H1 (cell line): ENCODE data around the gene CMKLR1. TPM values are rescaled to one million over a fixed set of nuclear protein-coding genes. Genes with fewer than 3 reads are reported as not detected.

Experiments used
- CTCF ChIA-PET: fragments of 300-600 bp; sonication (Branson Sonifier 250); formaldehyde crosslinking; loops from one replicate; lab custom pipeline; 2021; ENCODE audit not compliant: partially characterized antibody; lab: Charles Lee
- POLR2A ChIA-PET: fragments of 300-600 bp; sonication (Branson Sonifier 250); formaldehyde crosslinking; loops from one replicate; lab custom pipeline; 2021; ENCODE audit warnings: inconsistent platforms; ENCODE audit not compliant: partially characterized antibody; lab: Charles Lee
- DNase-seq, 2 experiments: peaks; one replicate each; pipeline versions ENCODE4 v3.0.0 to v3.0.0-alpha.2; 2010 to 2022; ENCODE audit warnings: low spot score in 2 of 2, low read depth in 1 of 2, mixed read lengths in 1 of 2
- FAIRE-seq: peaks from 2 replicates; lab custom pipeline; 2011; peaks lifted over from hg19 to GRCh38; lab: Jason Lieb, UNC
- H2AFZ ChIP-seq: 2 replicates; pipeline ENCODE4 v1.8.1; 2012; ENCODE audit warnings: low read length, inconsistent platforms
- H2AK5ac ChIP-seq: 2 replicates; pipeline ENCODE4 v1.6.1; 2013; ENCODE audit warnings: low read depth, low read length
- H2BK120ac ChIP-seq: replicated peaks from 2 replicates; pipeline ENCODE3; 2013; ENCODE audit warnings: low read depth, low read length, inconsistent platforms
- H2BK12ac ChIP-seq: 2 replicates; pipeline ENCODE4 v1.6.1; 2013; ENCODE audit warnings: low read depth, low read length
- H2BK15ac ChIP-seq: 2 replicates; pipeline ENCODE4 v1.6.1; 2013; ENCODE audit warnings: low read length
- H2BK20ac ChIP-seq: 2 replicates; pipeline ENCODE4 v1.6.1; 2013; ENCODE audit warnings: low read length
- H2BK5ac ChIP-seq: 2 replicates; pipeline ENCODE4 v1.6.1; 2013; ENCODE audit warnings: low read depth, low read length
- H3K14ac ChIP-seq: 2 replicates; pipeline ENCODE4 v1.6.1; 2013; ENCODE audit warnings: inconsistent platforms; ENCODE audit not compliant: insufficient read length
- H3K18ac ChIP-seq: 2 replicates; pipeline ENCODE4 v1.6.1; 2013; ENCODE audit warnings: low read length; ENCODE audit errors: extremely low read depth
- H3K23ac ChIP-seq: 2 replicates; pipeline ENCODE4 v1.6.1; 2013; ENCODE audit warnings: inconsistent platforms; ENCODE audit not compliant: insufficient read length
- H3K23me2 ChIP-seq: 2 replicates; pipeline ENCODE4 v1.6.1; 2013; ENCODE audit warnings: low read depth, low read length
- H3K27ac ChIP-seq: 2 replicates; pipeline ENCODE4 v1.6.1; 2011; ENCODE audit warnings: low read depth, low read length, inconsistent platforms
- H3K27me3 ChIP-seq, 4 experiments: replicated peaks in 1 of 4; 1 replicate in 1 of 4; 2 replicates in 3 of 4; pipeline versions ENCODE4 v1.6.1 to v1.8.1; 2011 to 2013; ENCODE audit warnings: low read length in 3 of 4, mild to moderate bottlenecking in 3 of 4, inconsistent platforms in 2 of 4, mixed read lengths in 2 of 4, moderate library complexity in 1 of 4; ENCODE audit not compliant: control insufficient read depth in 3 of 4, insufficient read depth in 3 of 4; ENCODE audit errors: extremely low read depth in 1 of 4
- H3K36me3 ChIP-seq, 4 experiments: 2 replicates each; pipeline versions ENCODE4 v1.6.1 to v1.8.1; 2011 to 2013; ENCODE audit warnings: mild to moderate bottlenecking in 4 of 4, low read length in 3 of 4, moderate library complexity in 2 of 4, control low read depth in 1 of 4, inconsistent platforms in 1 of 4; ENCODE audit not compliant: insufficient read depth in 4 of 4, control insufficient read depth in 2 of 4
- H3K4ac ChIP-seq: replicated peaks from 2 replicates; pipeline ENCODE3; 2013; ENCODE audit warnings: low read length, low read depth, mixed read lengths, inconsistent platforms; ENCODE audit not compliant: insufficient read length
- H3K4me1 ChIP-seq, 4 experiments: replicated peaks in 1 of 4; 1 replicate in 1 of 4; 2 replicates in 3 of 4; pipeline versions ENCODE4 v1.6.1 to v1.8.1; 2011 to 2013; ENCODE audit warnings: low read length in 3 of 4, inconsistent platforms in 2 of 4, mixed read lengths in 1 of 4; ENCODE audit not compliant: insufficient read depth in 4 of 4, control insufficient read depth in 3 of 4
- H3K4me2 ChIP-seq, 2 experiments: 2 replicates each; pipeline versions ENCODE4 v1.6.1 to v1.8.1; 2011 to 2013; ENCODE audit warnings: low read depth in 2 of 2, low read length in 2 of 2, control low read depth in 1 of 2, inconsistent platforms in 1 of 2, mild to moderate bottlenecking in 1 of 2; ENCODE audit not compliant: insufficient read depth in 1 of 2
- H3K4me3 ChIP-seq, 4 experiments: fragments of 200-600, 300-600 bp in 1 of 4; sonication (generic), shearing (Covaris generic), sonication (Bioruptor Twin) in 1 of 4; 2 replicates each; pipeline versions ENCODE4 v1.5.1 to v1.8.1; 2011 to 2016; ENCODE audit warnings: low read length in 4 of 4, low read depth in 3 of 4, control low read depth in 2 of 4, inconsistent platforms in 2 of 4, mild to moderate bottlenecking in 2 of 4, mixed read lengths in 1 of 4, moderate library complexity in 1 of 4; ENCODE audit not compliant: insufficient read depth in 2 of 4; ENCODE audit errors: extremely low read depth in 1 of 4
- H3K56ac ChIP-seq: replicated peaks from 2 replicates; pipeline ENCODE3; 2013; ENCODE audit warnings: low read depth, mild to moderate bottlenecking, mixed read lengths, low read length, inconsistent platforms; ENCODE audit not compliant: insufficient read length
- H3K79me1 ChIP-seq: 2 replicates; pipeline ENCODE4 v1.6.1; 2013; ENCODE audit warnings: low read depth, low read length, control low read depth
- H3K79me2 ChIP-seq, 2 experiments: 2 replicates each; pipeline versions ENCODE4 v1.6.1 to v1.8.1; 2012 to 2013; ENCODE audit warnings: low read length in 2 of 2, mild to moderate bottlenecking in 2 of 2, inconsistent platforms in 1 of 2; ENCODE audit not compliant: insufficient read depth in 2 of 2, control insufficient read depth in 1 of 2
- H3K9ac ChIP-seq, 4 experiments: replicated peaks in 1 of 4; 1 replicate in 1 of 4; 2 replicates in 3 of 4; pipeline versions ENCODE4 v1.6.1 to v1.8.1; 2011 to 2013; ENCODE audit warnings: low read depth in 3 of 4, low read length in 3 of 4, control low read depth in 2 of 4, mild to moderate bottlenecking in 2 of 4, moderate library complexity in 2 of 4, inconsistent platforms in 1 of 4; ENCODE audit errors: extremely low read depth in 1 of 4
- H3K9me3 ChIP-seq, 2 experiments: 2 replicates each; pipeline versions ENCODE4 v1.6.1 to v1.8.1; 2012 to 2013; ENCODE audit warnings: mild to moderate bottlenecking in 2 of 2, moderate library complexity in 2 of 2, control low read depth in 1 of 2, inconsistent platforms in 1 of 2, low read depth in 1 of 2, low read length in 1 of 2, mixed read lengths in 1 of 2; ENCODE audit not compliant: insufficient read depth in 2 of 2
- H4K20me1 ChIP-seq, 2 experiments: replicated peaks in 1 of 2; 2 replicates each; pipeline versions ENCODE3 to v1.8.1; 2011 to 2013; ENCODE audit warnings: inconsistent platforms in 2 of 2, low read length in 2 of 2, mild to moderate bottlenecking in 1 of 2; ENCODE audit not compliant: insufficient read depth in 2 of 2, control insufficient read depth in 1 of 2
- H4K5ac ChIP-seq: 2 replicates; pipeline ENCODE4 v1.6.1; 2013; ENCODE audit warnings: low read length, low read depth, mixed read lengths, inconsistent platforms; ENCODE audit not compliant: insufficient read length
- H4K8ac ChIP-seq: 2 replicates; pipeline ENCODE4 v1.8.0; 2013; ENCODE audit warnings: mild to moderate bottlenecking, moderate library complexity, low read length, inconsistent platforms; ENCODE audit not compliant: insufficient read depth; ENCODE audit errors: extremely low read depth
- H4K91ac ChIP-seq: replicated peaks from 2 replicates; pipeline ENCODE3; 2013; ENCODE audit warnings: low read length, mixed read lengths, inconsistent platforms; ENCODE audit not compliant: insufficient read length
- ASH2L ChIP-seq: fragments of 200-600, 300-600 bp; sonication (generic); IDR thresholded peaks from one replicate; pipeline ENCODE4 v1.7.1; 2017; ENCODE audit warnings: low read length
- ATF3 ChIP-seq: IDR thresholded peaks from 2 replicates; pipeline ENCODE4 v1.6.1; 2011; ENCODE audit warnings: low read depth, mild to moderate bottlenecking, low read length; ENCODE audit not compliant: insufficient read depth
- CHD1 ChIP-seq: IDR thresholded peaks from 2 replicates; pipeline ENCODE4 v1.6.1; 2012; ENCODE audit warnings: low read depth, low read length, improper control_type of control experiment
- EP300 ChIP-seq, 2 experiments: IDR thresholded peaks; 1 replicate in 1 of 2; 2 replicates in 1 of 2; pipeline ENCODE4 v1.6.1; 2011 to 2012; ENCODE audit warnings: low read depth in 2 of 2, low read length in 2 of 2, mild to moderate bottlenecking in 2 of 2, borderline replicate concordance in 1 of 2, inconsistent platforms in 1 of 2, moderate library complexity in 1 of 2
- EZH2 ChIP-seq: fragments of 200-600 bp; sonication (generic); IDR thresholded peaks from 2 replicates; pipeline ENCODE4 v1.7.1; 2012; ENCODE audit warnings: low read depth, mild to moderate bottlenecking, moderate library complexity, low read length, inconsistent platforms; ENCODE audit not compliant: severe bottlenecking
- KDM4A ChIP-seq: IDR thresholded peaks from one replicate; pipeline ENCODE4 v1.7.1; 2012; ENCODE audit warnings: low read depth, mild to moderate bottlenecking, moderate library complexity, low read length, inconsistent platforms; ENCODE audit not compliant: severe bottlenecking
- MAX ChIP-seq: IDR thresholded peaks from 2 replicates; pipeline ENCODE4 v1.6.1; 2012; ENCODE audit warnings: inconsistent platforms
- PHF8 ChIP-seq: fragments of 200-600 bp; sonication (generic); conservative IDR thresholded peaks from 2 replicates; pipeline ENCODE4 v1.7.1; 2012; ENCODE audit warnings: low read depth, mild to moderate bottlenecking, inconsistent platforms, low read length, moderate library complexity
- POLR2AphosphoS5 ChIP-seq: IDR thresholded peaks from 2 replicates; pipeline ENCODE4 v1.6.1; 2011; ENCODE audit warnings: low read depth, low read length
- RAD21 ChIP-seq, 2 experiments: IDR thresholded peaks in 1 of 2; conservative IDR thresholded peaks in 1 of 2; 2 replicates each; pipeline ENCODE4 v1.6.1; 2011; ENCODE audit warnings: low read depth in 2 of 2, low read length in 2 of 2, improper control_type of control experiment in 1 of 2, inconsistent platforms in 1 of 2, mild to moderate bottlenecking in 1 of 2, moderate library complexity in 1 of 2
- WGBS, 2 experiments: shearing (Covaris generic) in 1 of 2; methylation state at CpG; one replicate each; pipeline versions ENCODE4 v1.1.6 to v1.1.7; 2013 to 2015; ENCODE audit warnings: low lambda C conversion rate in 2 of 2, mixed read lengths in 2 of 2, inconsistent platforms in 1 of 2, low coverage in 1 of 2, missing lambda C conversion rate in 1 of 2; ENCODE audit not compliant: insufficient replicate concordance in 2 of 2, insufficient coverage in 1 of 2, insufficient read length in 1 of 2; ENCODE audit errors: extremely low coverage in 1 of 2, missing lambda C conversion rate in 1 of 2; 5-methylcytosine and 5-hydroxymethylcytosine counted together
- polyA plus RNA-seq, 7 experiments: library from polyadenylated mRNA; depleted of rRNA in 3 of 7; stranded (reverse) in 5 of 7; unstranded in 2 of 7; fragments of >200 nt in 5 of 7; fragments of 200-250 nt in 2 of 7; gene quantifications; 1 replicate in 5 of 7; 2 replicates in 1 of 7; 4 replicates in 1 of 7; pipeline versions ENCODE4 v1.2.1 to v1.2.3, GENCODE V29; 2011 to 2013; ENCODE audit warnings: missing spikeins in 2 of 7, mixed read lengths in 2 of 7
- total RNA-seq: library from RNA; stranded (reverse); fragmentation: NEBNext Ultra II Directional; extraction: Animal tissue kit (Norgen Biotek cat#: 25700); gene quantifications from 2 replicates; pipeline ENCODE4 v1.2.1, GENCODE V29; 2021

The CMKLR1 gene
- total and polyA plus RNA-seq, 2 of the 8 experiments (the other 6 are each of a cell fraction or from before 2014, with no cell fraction given): 2.1 to 2.8 TPM

GRCh38 chr12:108271951-108272872, 66.9 kb downstream of the CMKLR1 start:
- CTCF ChIA-PET: interaction anchor here (1.3 to 2.5 kb wide), 5 partner anchors 11 to 185 kb away, joined by 3 to 8 read pairs (median 4); no protein-coding TSS in a partner anchor
- DNase-seq (no peak), FAIRE-seq (no peak)
- Histone ChIP-seq H3K79me2 (no peaks in the 10 kb centered on the region; a peak in 1 of 4 replicates), H2BK12ac (0 out of 2 replicates have a peak overlapping the region, but pooled peaks have one; percentile 11), H2BK20ac (no peak overlapping the region), H2BK120ac (no peak overlapping the region), H2AFZ (no peak overlapping the region), H2BK5ac (no peak overlapping the region), H3K23ac (no peak overlapping the region), H3K56ac (no peak overlapping the region), H3K4me1 (no peaks in the 10 kb centered on the region; a peak in 1 of 7 replicates), H4K20me1 (no peaks in the 10 kb centered on the region), H3K79me1 (no peaks in the 10 kb centered on the region), H4K8ac (no peak overlapping the region), H3K9me3 (no peaks in the 10 kb centered on the region; a peak in 1 of 4 replicates), H3K4me2 (no peak overlapping the region), H3K27ac (no peak overlapping the region), H3K9ac (no peak overlapping the region), H4K91ac (no peak overlapping the region), H3K18ac (no peak overlapping the region), H3K36me3 (no peaks in the 10 kb centered on the region), H2AK5ac (no peak overlapping the region), H3K4me3 (no peak overlapping the region), H3K27me3 (no peaks in the 10 kb centered on the region), H3K4ac (no peak overlapping the region), H3K23me2 (no peaks in the 10 kb centered on the region), H2BK15ac (no peak overlapping the region), H3K14ac (no peak overlapping the region), H4K5ac (no peak overlapping the region)
- POLR2A ChIA-PET: no interaction called here
- 96% methylated on average over 6 of the region's 6 CpGs; no CpG with 5 or more reads in 1 of the 2 experiments for WGBS, 2 experiments
- TF ChIP-seq CHD1 (no peak), POLR2AphosphoS5 (no peak), RAD21 (IDR thresholded peaks at IDR 0.05 in 1 of 2, conservative IDR thresholded peaks at IDR 0.05 in 1 of 2; ENCODE audit: low read depth in 2 of 2, low read length in 2 of 2) (no peak), MAX (no peak), KDM4A (no peak), ASH2L (no peak), EP300 (IDR thresholded peaks at IDR 0.05; ENCODE audit: borderline replicate concordance in 1 of 2, low read depth in 2 of 2, low read length in 2 of 2) (no peak), EZH2 (no peak), ATF3 (no peak), PHF8 (no peak)
